Measurements from ENCODE around the gene TSPAN14.

DNA sequence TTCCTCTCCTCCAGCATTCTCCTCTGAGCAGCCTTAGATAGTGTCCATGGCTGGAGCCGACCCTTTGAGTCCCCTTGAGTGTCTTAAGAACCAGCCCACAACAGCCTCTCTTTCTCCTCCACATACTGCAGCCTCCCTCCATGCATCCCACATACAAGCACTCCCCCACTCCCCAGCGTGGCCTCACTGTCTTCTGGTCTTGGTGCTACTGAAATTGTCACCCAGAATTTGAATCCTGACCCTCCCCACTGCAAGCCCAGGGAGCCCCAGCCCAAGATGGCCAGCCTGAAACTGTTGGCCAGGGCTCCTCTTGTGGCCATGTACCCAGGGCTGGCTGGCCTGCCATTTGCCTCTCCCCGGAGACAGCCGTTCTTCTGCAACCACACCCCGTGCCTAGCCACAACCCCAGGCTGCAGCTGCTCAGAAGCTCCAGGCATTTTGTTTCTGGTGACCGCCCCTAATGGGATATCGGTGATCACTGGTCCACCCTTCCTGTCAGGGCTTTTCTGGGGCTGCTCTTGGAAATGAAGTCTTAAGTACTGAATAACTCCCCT, 64.8 kb downstream of the TSPAN14 start:
- TF ChIP-seq, protein P1, sequence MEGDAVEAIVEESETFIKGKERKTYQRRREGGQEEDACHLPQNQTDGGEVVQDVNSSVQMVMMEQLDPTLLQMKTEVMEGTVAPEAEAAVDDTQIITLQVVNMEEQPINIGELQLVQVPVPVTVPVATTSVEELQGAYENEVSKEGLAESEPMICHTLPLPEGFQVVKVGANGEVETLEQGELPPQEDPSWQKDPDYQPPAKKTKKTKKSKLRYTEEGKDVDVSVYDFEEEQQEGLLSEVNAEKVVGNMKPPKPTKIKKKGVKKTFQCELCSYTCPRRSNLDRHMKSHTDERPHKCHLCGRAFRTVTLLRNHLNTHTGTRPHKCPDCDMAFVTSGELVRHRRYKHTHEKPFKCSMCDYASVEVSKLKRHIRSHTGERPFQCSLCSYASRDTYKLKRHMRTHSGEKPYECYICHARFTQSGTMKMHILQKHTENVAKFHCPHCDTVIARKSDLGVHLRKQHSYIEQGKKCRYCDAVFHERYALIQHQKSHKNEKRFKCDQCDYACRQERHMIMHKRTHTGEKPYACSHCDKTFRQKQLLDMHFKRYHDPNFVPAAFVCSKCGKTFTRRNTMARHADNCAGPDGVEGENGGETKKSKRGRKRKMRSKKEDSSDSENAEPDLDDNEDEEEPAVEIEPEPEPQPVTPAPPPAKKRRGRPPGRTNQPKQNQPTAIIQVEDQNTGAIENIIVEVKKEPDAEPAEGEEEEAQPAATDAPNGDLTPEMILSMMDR (IDR thresholded peaks at IDR 0.05; ENCODE audit: low read length), result no peak
- TF ChIP-seq EZH2 (IDR thresholded peaks at IDR 0.05; ENCODE audit: borderline replicate concordance, low read length), result no peak

Data from OCI-LY1 (cell line).